Stimulated activated CD8-positive, alpha-beta memory T cell treated with anti-CD3 and anti-CD28 coated beads, Interleukin-12 subunit alpha, Interleukin-12 subunit beta, amount 100 ng/mL, for 24 hours (primary cell): ENCODE data around the gene SPINK8.
"Not testable (repeated sequence)": the region's sequence is repeated elsewhere in the genome, so short reads cannot be mapped to it uniquely, and the experiment has no call there.

Experiments
- DNase-seq: peaks from one replicate; pipeline ENCODE4 v3.0.0-alpha.2; 2020; ENCODE audit errors: extremely low read depth

SPINK8 gene

GRCh38 chr3:48278884-48279559 is 54.4 kb downstream of the SPINK8 start:
- DNase-seq = no peak

- no peak for DNase-seq
Observed at GRCh38 chr3:48276911-48277641, 56.4 kb downstream of the SPINK8 start.

- DNase-seq = no peak
Observed at GRCh38 chr3:48275287-48276027, 58.0 kb downstream of the SPINK8 start.

- DNase-seq = no peak
Observed at GRCh38 chr3:48274452-48274851, 59.0 kb downstream of the SPINK8 start.

GRCh38 chr3:48273594-48274211 is 59.8 kb downstream of the SPINK8 start:
- DNase-seq = no peak

GRCh38 chr3:48271763-48272498 is 61.5 kb downstream of the SPINK8 start:
- DNase-seq = no peak

GRCh38 chr3:48271223-48271622 is 62.2 kb downstream of the SPINK8 start:
- DNase-seq = not testable (repeated sequence)

GRCh38 chr3:48270306-48270705 is 63.2 kb downstream of the SPINK8 start:
- DNase-seq = no peak

- no peak for DNase-seq
Observed at GRCh38 chr3:48269592-48269991, 63.9 kb downstream of the SPINK8 start.

- peak; percentile 7 for DNase-seq
Observed at GRCh38 chr3:48268936-48269561, 64.4 kb downstream of the SPINK8 start.

- DNase-seq = peak; percentile 64
Observed at GRCh38 chr3:48268381-48268935, 65.0 kb downstream of the SPINK8 start.

GRCh38 chr3:48267782-48268181 is 65.7 kb downstream of the SPINK8 start:
- DNase-seq = no peak

- no peak for DNase-seq
Observed at GRCh38 chr3:48258530-48258929, 74.9 kb downstream of the SPINK8 start.
